Activated T-helper 9 cell treated with anti-CD3 and anti-CD28 coated beads, Interleukin-2, amount 50 U/mL, for 16 hours (primary cell): ENCODE data around the gene PIK3CB.
"Not testable (repeated sequence)": the region's sequence is repeated elsewhere in the genome, so short reads cannot be mapped to it uniquely, and the experiment has no call there.

ENCODE experiments used
- DNase-seq: peaks from one replicate; pipeline ENCODE4 v3.0.0-alpha.2; 2020; ENCODE audit warnings: low read depth

The PIK3CB gene

DNA sequence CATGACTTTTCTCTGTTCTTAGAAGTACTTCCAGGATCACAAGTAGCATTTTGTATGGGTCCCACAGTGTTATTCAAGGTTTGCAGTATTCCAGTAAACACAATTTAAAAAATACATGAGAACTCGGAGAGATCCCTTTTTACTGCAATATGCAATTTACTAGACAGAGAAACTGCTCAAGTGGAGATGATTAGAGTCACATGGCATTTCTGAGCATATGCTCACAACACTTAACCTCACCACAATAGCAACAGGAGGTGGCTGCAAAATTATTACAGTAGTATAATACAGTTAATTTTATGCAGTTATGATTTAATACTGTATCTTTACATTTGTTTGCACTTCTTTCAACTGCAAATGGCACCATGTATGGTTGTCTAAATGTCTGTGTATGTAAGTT lies 87.5 kb downstream of the PIK3CB start:
- DNase-seq, result no peak

- DNase-seq, result no peak
These were observed 94.7 kb downstream of the PIK3CB start for GRCh38 chr3:138740072-138740471.

DNA sequence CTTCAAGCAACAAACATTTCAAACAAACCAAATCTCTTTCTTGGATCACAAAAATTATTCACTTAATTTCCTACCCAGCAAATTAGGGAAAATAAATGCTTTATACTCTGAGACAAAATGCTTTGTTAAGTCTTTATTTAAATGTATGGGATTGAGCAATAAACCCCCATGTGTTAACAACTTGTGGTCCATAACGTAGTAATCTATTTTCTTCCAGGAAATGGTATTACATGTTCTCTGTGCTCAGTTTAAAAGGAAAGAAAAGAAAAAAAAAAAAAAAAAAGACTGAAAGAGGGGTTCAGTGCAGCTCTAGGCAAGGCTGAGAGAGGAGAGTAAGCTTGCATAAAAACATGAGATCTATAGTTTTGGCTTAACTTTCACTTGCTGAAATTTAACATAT lies 102.3 kb downstream of the PIK3CB start:
- no peak for DNase-seq

GRCh38 chr3:138726946-138727730 lies 107.6 kb downstream of the PIK3CB start:
- no peak for DNase-seq

GRCh38 chr3:138726042-138726441 lies 108.7 kb downstream of the PIK3CB start:
- DNase-seq, result not testable (repeated sequence)

DNA sequence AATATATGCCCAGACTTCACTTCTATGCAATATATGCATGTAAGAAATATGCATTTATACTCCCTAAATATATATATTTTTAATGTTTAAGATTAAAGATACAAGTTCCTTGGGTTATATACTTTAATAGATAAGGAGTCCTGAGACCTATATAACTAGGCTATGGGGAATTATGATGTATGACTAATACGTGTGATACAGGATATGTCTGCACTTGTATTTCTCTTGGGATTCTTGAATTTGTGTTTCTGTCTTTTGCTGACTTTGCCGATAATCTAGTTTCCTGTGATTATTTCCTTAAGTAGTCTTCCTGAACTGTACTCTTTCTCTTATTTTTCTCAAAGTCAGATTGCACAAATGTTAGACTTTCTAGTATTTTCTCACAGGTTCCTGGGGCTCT lies 109.6 kb downstream of the PIK3CB start:
- DNase-seq, result no peak

DNA sequence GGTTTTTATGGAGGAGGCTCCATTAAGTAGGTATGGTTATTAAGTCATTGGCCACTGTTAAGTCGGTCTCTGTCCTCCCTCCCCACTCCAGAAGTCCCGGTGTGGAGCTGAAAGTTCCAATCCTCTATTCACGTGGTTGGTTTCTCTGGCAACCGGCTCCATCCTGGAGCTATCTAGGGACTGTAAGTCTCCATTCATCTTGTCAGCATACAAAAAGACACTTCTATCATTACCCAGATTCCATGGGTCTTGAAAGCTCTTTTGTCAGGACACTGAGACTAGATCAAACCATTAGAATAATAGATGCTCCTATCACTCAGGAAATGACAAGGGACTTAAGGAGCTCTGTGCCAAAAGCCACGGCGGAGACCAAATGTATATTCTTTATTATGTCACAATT lies 110.3 kb downstream of the PIK3CB start:
- no peak for DNase-seq

- DNase-seq, result no peak
These were observed 115.9 kb downstream of the PIK3CB start for GRCh38 chr3:138718849-138719248.

GRCh38 chr3:138717348-138717747 lies 117.4 kb downstream of the PIK3CB start:
- no peak for DNase-seq

DNA sequence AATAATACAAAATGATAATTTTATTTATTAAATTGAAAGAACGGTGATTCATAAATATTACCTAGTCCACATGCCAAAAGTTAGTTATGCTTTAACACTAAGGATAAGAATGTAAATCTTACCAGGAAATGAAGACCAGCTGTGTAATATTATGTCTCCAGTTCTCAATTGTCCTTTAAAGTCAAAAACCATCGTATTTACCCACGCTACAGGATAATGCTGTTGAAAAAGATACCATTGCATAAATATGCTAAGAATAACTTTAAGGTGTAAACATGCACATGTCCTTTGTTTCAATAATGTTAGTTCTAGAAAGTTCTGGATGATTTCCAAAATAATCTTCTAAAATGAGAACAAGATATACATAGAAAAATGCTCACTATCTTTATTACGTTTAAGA lies 122.6 kb downstream of the PIK3CB start:
- DNase-seq, result no peak

GRCh38 chr3:138705675-138706074 lies 129.1 kb downstream of the PIK3CB start:
- no peak for DNase-seq

DNA sequence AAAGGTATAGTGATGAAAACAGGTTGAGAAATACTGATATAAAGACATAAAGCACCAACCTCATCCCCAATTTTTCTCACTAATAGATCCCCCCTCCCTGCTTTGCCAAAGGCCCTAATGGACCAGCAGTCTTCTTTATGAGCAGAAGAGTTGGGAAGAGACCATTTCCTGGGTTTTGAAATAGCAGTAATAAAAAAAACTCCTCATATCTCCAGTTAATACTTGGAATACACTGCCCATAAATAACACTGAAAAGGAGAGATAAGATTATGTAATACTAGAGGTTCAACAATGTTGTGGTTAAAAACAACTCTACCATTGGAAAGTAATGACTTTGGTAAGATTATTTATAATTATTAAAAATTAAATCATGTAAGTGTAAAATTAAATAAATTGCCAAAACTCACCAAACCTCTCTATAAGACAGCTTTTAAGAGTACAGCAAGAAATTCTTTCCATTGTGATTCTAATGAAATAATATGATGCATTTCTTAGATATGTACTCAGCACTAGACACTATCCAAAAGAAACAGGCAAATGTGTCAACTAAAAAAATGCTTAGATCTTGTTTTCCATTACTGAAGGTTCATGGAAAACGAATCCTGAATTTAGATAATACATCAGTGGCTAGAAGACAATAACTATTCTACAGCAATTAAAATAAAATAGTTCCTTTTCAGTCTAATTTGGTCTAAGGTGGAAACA lies 137.9 kb downstream of the PIK3CB start:
- no peak for DNase-seq

GRCh38 chr3:138694287-138695007 lies 140.3 kb downstream of the PIK3CB start:
- DNase-seq, result no peak

GRCh38 chr3:138692152-138692551 lies 142.6 kb downstream of the PIK3CB start:
- DNase-seq, result no peak

GRCh38 chr3:138691351-138691750 lies 143.4 kb downstream of the PIK3CB start:
- DNase-seq, result no peak

GRCh38 chr3:138690036-138690435 lies 144.7 kb downstream of the PIK3CB start:
- DNase-seq, result no peak

GRCh38 chr3:138688871-138689299 lies 145.8 kb downstream of the PIK3CB start:
- no peak for DNase-seq

GRCh38 chr3:138687236-138687635 lies 147.5 kb downstream of the PIK3CB start:
- DNase-seq, result no peak

DNA sequence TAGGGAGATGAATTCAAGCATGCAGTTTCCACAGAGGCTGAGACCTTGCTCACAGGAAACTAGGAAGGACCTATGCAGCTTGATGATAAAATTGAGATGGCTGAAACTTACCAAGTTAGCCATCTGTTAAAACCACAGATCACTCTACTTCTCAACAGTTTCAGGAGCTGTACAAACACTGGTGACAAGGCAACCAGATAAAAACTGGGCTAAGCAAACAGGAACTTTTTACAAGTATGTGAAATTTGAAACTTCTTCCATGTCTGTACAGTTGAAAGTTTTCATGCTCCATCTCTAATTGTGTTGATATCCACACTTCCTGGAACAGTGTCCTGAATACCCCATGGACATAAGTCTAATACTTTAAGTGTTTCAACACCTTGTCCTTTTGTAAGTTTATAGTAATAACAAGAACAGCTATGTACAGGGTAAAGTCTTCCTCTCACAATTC lies 147.9 kb downstream of the PIK3CB start:
- DNase-seq, result no peak

- no peak for DNase-seq
These were observed 150.3 kb downstream of the PIK3CB start for GRCh38 chr3:138684396-138684795.

GRCh38 chr3:138682648-138683047 lies 152.1 kb downstream of the PIK3CB start:
- DNase-seq, result no peak

GRCh38 chr3:138681463-138682220 lies 153.1 kb downstream of the PIK3CB start:
- DNase-seq, result no peak
